ENCODE measurements around the gene GALNTL6.

DNA sequence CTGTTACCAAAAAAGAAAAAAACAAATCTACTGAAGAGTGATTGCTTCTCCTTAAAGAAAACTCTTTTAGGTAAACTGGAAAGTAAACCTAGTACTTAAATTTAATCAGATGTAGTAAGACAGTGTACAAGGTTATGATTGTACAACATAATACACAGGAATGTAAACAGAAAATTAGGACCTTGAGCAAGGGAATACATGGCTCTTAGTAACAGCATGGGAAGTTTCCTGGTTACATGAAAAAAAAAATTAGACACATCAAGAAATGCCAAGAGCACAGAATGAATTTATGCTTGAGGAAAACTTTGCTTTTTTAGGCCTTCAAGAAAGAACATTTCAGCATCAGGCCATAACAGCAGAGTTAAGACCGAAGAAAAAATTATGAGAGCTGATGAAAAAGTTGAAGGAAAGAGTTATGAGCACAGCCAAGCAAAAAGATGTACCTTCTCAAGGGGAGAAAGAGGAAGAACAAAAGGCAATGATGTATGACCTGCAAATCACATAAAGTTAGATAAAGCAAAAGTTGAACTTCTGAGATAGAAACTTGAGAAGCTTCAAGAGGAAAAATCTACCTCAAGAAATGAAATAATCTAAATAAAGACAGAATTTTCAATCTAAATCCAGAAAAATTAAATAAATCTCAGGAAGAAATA, 311.6 kb downstream of the GALNTL6 start:
- TF ChIP-seq CTCF (IDR thresholded peaks at IDR 0.05; ENCODE audit: insufficient read depth, low read length, poor library complexity, severe bottlenecking): no peak
- no peak for TF ChIP-seq EZH2phosphoT487 (conservative IDR thresholded peaks at IDR 0.05; ENCODE audit: low read length)
